Measurements from ENCODE around the gene ATXN7.

Gene ATXN7

GRCh38 chr3:63877737-63878393, 14.2 kb downstream of the ATXN7 start:
- H3K9ac ChIP-seq (ENCODE audit: low read depth in 1 of 2, low read length in 2 of 2), result no peak overlapping the region
- H3K4me3 ChIP-seq (ENCODE audit: low read depth in 1 of 2, low read length in 2 of 2), result no peak overlapping the region

GRCh38 chr3:63878394-63879060, 14.9 kb downstream of the ATXN7 start:
- no peaks in the 10 kb centered on the region for H3K4me1 ChIP-seq (ENCODE audit: control insufficient read depth in 1 of 2, insufficient read depth in 2 of 2, low read length in 2 of 2)
- H3K9ac ChIP-seq (ENCODE audit: low read depth in 1 of 2, low read length in 2 of 2), result no peak overlapping the region
- H3K36me3 ChIP-seq (ENCODE audit: control insufficient read depth in 1 of 2, insufficient read depth in 2 of 2, low read length in 2 of 2), result no peaks in the 10 kb centered on the region
- H3K4me3 ChIP-seq (ENCODE audit: low read depth in 1 of 2, low read length in 2 of 2), result no peak overlapping the region
- H3K27me3 ChIP-seq (ENCODE audit: control insufficient read depth in 1 of 2, insufficient read depth in 2 of 2, low read length in 2 of 2), result no peaks in the 10 kb centered on the region
- H3K9me3 ChIP-seq (ENCODE audit: control insufficient read depth in 1 of 2, low read length in 2 of 2), result no peaks in the 10 kb centered on the region
- no peak overlapping the region for H3K27ac ChIP-seq (ENCODE audit: low read depth, low read length)

More at GRCh38 chr3:63877737-63878393, 14.2 kb downstream of the ATXN7 start:
- H3K27me3 ChIP-seq (ENCODE audit: control insufficient read depth in 1 of 2, insufficient read depth in 2 of 2, low read length in 2 of 2), result no peaks in the 10 kb centered on the region
- no peak overlapping the region for H3K27ac ChIP-seq (ENCODE audit: low read depth, low read length)
- no peaks in the 10 kb centered on the region for H3K36me3 ChIP-seq (ENCODE audit: control insufficient read depth in 1 of 2, insufficient read depth in 2 of 2, low read length in 2 of 2)
- H3K4me1 ChIP-seq (ENCODE audit: control insufficient read depth in 1 of 2, insufficient read depth in 2 of 2, low read length in 2 of 2), result no peaks in the 10 kb centered on the region
- H3K9me3 ChIP-seq (ENCODE audit: control insufficient read depth in 1 of 2, low read length in 2 of 2), result no peaks in the 10 kb centered on the region

DNA sequence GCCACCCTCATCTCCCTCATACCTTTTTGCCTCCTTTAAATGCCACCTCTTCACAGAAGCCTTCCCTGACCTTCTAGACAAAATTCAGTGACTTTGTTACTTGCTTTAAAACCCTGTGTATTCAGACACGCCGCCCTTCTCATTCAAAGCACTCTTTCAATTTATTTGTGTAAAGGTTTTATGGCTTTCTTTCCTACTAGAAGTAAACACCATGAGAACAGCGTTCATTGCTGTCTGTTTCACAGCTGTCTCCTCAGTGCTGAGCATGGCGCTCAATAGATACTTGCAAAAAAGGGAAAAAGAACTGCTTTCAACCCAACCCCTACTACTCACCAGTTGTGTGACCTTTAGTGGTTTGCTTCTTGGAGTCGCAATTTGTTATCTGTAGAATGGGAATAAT, 17.0 kb downstream of the ATXN7 start:
- H3K9me3 ChIP-seq (ENCODE audit: control insufficient read depth in 1 of 2, low read length in 2 of 2), result no peaks in the 10 kb centered on the region
- no peaks in the 10 kb centered on the region for H3K4me1 ChIP-seq (ENCODE audit: control insufficient read depth in 1 of 2, insufficient read depth in 2 of 2, low read length in 2 of 2)
- no peaks in the 10 kb centered on the region for H3K36me3 ChIP-seq (ENCODE audit: control insufficient read depth in 1 of 2, insufficient read depth in 2 of 2, low read length in 2 of 2)
- no peak overlapping the region for H3K4me3 ChIP-seq (ENCODE audit: low read depth in 1 of 2, low read length in 2 of 2)
- H3K9ac ChIP-seq (ENCODE audit: low read depth in 1 of 2, low read length in 2 of 2), result no peak overlapping the region
- H3K27me3 ChIP-seq (ENCODE audit: control insufficient read depth in 1 of 2, insufficient read depth in 2 of 2, low read length in 2 of 2), result no peaks in the 10 kb centered on the region
- no peak overlapping the region for H3K27ac ChIP-seq (ENCODE audit: low read depth, low read length)

DNA sequence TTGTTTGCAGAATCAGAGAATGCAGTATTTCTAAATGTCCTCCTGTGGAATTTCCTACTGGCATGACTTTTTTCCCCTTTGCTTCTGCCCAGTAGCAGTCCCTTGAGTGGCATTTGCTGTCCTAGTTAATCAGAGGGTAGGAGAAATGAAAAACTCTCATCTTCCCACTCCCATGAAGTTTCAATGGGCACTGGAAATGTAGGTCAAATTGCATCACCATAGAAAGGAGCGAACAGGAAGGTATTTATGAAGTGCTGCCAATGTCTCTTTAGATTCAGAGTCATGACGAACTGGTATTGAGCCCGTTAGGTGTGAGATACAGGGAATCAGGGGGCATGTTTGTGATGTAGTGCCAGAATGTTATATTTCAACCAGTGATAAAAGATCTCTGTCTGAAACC, 23.2 kb downstream of the ATXN7 start:
- H3K4me3 ChIP-seq (ENCODE audit: low read depth in 1 of 2, low read length in 2 of 2), result no peak overlapping the region
- H3K9ac ChIP-seq (ENCODE audit: low read depth in 1 of 2, low read length in 2 of 2), result no peak overlapping the region
- H3K4me1 ChIP-seq (ENCODE audit: control insufficient read depth in 1 of 2, insufficient read depth in 2 of 2, low read length in 2 of 2), result no peaks in the 10 kb centered on the region
- no peak overlapping the region for H3K27ac ChIP-seq (ENCODE audit: low read depth, low read length)
- H3K36me3 ChIP-seq (ENCODE audit: control insufficient read depth in 1 of 2, insufficient read depth in 2 of 2, low read length in 2 of 2), result no peaks in the 10 kb centered on the region
- no peaks in the 10 kb centered on the region for H3K9me3 ChIP-seq (ENCODE audit: control insufficient read depth in 1 of 2, low read length in 2 of 2)
- no peaks in the 10 kb centered on the region for H3K27me3 ChIP-seq (ENCODE audit: control insufficient read depth in 1 of 2, insufficient read depth in 2 of 2, low read length in 2 of 2)

DNA sequence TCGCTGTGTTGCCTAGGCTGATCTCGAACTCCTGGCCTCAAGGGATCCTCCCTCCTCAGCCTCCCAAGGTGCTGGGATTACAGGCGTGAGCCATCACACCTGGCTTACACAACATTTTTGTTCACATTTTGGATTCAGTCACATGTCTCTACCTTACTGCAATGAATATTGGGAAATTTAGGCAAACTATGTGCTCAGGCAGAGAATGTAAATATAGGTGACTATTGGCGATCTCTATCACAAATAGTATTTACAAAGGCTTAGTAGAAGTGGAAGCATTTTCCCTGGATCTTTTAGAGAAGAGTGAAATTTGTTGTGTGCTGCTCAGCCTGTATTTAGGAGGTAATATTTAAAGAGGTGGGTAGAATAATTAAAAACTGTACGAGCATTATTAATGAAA, 27.9 kb downstream of the ATXN7 start:
- no peak overlapping the region for H3K27ac ChIP-seq (ENCODE audit: low read depth, low read length)
- peaks cover 0 to 3% of the 10 kb centered on the region in 2 donors for H3K4me1 ChIP-seq (ENCODE audit: control insufficient read depth in 1 of 2, insufficient read depth in 2 of 2, low read length in 2 of 2)
- no peaks in the 10 kb centered on the region for H3K9me3 ChIP-seq (ENCODE audit: control insufficient read depth in 1 of 2, low read length in 2 of 2)
- H3K9ac ChIP-seq (ENCODE audit: low read depth in 1 of 2, low read length in 2 of 2), result no peak overlapping the region
- H3K4me3 ChIP-seq (ENCODE audit: low read depth in 1 of 2, low read length in 2 of 2), result no peak overlapping the region
- no peaks in the 10 kb centered on the region for H3K27me3 ChIP-seq (ENCODE audit: control insufficient read depth in 1 of 2, insufficient read depth in 2 of 2, low read length in 2 of 2)
- no peaks in the 10 kb centered on the region for H3K36me3 ChIP-seq (ENCODE audit: control insufficient read depth in 1 of 2, insufficient read depth in 2 of 2, low read length in 2 of 2)

GRCh38 chr3:63892773-63893352, 29.2 kb downstream of the ATXN7 start:
- Histone ChIP-seq H3K4me3 (ENCODE audit: low read depth in 1 of 2, low read length in 2 of 2) (no peak overlapping the region), H3K36me3 (ENCODE audit: control insufficient read depth in 1 of 2, insufficient read depth in 2 of 2, low read length in 2 of 2) (no peaks in the 10 kb centered on the region), H3K4me1 (ENCODE audit: control insufficient read depth in 1 of 2, insufficient read depth in 2 of 2, low read length in 2 of 2) (peaks cover 0 to 3% of the 10 kb centered on the region in 2 donors), H3K27me3 (ENCODE audit: control insufficient read depth in 1 of 2, insufficient read depth in 2 of 2, low read length in 2 of 2) (no peaks in the 10 kb centered on the region), H3K27ac (ENCODE audit: low read depth, low read length) (no peak overlapping the region), H3K9ac (ENCODE audit: low read depth in 1 of 2, low read length in 2 of 2) (no peak overlapping the region), H3K9me3 (ENCODE audit: control insufficient read depth in 1 of 2, low read length in 2 of 2) (no peaks in the 10 kb centered on the region)

DNA sequence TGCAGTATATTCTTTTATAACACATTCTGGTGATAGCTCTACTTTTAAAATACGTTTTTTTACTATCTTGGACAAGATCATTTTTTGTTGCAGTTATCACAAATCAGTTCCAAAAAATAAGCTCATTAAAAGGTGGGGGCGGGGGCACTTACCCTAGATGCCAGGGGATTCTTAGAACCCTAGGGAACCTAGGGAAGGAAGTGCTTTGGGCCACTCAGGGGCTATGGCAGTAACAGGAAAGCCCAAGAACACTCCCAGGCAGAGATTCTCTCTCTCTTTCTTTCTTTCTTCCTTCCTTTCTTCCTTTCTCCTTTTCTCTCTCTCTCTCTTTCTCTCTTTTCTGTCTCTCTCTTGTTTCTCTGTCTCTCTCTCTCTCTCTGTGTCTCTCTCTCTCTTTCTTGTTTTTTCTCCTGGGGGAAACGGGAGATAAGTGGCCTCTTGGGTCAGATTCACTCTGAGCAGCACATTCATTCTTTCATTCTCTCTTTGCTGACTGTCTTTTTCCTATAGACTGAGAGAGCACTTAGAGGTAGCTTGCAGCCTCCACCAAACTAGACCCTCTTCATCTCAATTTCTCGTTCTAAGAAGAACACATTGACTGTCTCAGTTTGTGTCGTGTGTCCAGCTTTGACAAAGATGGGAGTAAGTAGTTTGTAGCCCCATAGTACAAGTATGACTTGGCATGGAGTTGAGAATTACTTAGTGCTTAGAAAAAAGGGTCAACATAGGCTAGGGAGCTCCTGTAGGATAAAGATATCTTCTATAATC, 31.9 kb downstream of the ATXN7 start:
- Histone ChIP-seq H3K9me3 (ENCODE audit: control insufficient read depth in 1 of 2, low read length in 2 of 2) (no peaks in the 10 kb centered on the region), H3K36me3 (ENCODE audit: control insufficient read depth in 1 of 2, insufficient read depth in 2 of 2, low read length in 2 of 2) (peaks cover 4 to 7% of the 10 kb centered on the region in 2 donors), H3K27ac (ENCODE audit: low read depth, low read length) (no peak overlapping the region), H3K9ac (ENCODE audit: low read depth in 1 of 2, low read length in 2 of 2) (no peak overlapping the region), H3K4me3 (ENCODE audit: low read depth in 1 of 2, low read length in 2 of 2) (no peak overlapping the region), H3K4me1 (ENCODE audit: control insufficient read depth in 1 of 2, insufficient read depth in 2 of 2, low read length in 2 of 2) (peaks cover 0 to 3% of the 10 kb centered on the region in 2 donors), H3K27me3 (ENCODE audit: control insufficient read depth in 1 of 2, insufficient read depth in 2 of 2, low read length in 2 of 2) (no peaks in the 10 kb centered on the region)

DNA sequence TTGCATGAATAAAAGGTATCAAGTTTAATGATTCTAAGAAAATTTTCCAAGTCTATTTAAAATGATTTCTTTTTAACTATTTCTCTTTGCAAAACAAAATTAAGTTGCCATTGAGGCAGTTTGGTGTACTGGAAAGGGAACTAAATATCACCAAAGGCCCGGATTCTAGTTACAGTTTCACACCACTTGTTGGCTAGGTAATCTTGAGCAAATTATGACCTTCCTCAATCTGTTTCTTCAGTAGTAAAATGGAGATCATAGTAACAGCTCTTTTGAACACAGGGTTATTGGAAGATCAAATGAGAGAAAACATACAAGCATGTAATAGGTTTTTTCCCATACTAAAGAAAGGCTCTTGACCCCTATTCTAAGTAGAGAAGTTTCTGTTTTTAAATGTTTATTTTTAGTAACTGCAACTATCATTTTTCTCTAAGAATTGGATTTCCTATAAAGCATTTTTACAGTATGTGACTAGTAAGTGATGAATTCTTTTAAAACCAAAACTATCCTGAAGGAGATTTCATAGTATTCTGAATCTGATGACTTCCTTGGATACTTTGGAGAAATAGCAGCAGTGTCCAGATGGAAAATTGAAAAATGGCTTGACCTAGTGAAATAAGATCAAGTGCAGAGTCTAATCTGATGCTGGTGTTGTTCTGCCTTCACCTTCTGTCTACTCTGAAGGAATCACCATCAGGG, 32.8 kb downstream of the ATXN7 start:
- no peaks in the 10 kb centered on the region for H3K9me3 ChIP-seq (ENCODE audit: control insufficient read depth in 1 of 2, low read length in 2 of 2)
- H3K36me3 ChIP-seq (ENCODE audit: control insufficient read depth in 1 of 2, insufficient read depth in 2 of 2, low read length in 2 of 2), result peaks cover 5 to 12% of the 10 kb centered on the region in 2 donors
- H3K4me3 ChIP-seq (ENCODE audit: low read depth in 1 of 2, low read length in 2 of 2), result no peak overlapping the region
- H3K4me1 ChIP-seq (ENCODE audit: control insufficient read depth in 1 of 2, insufficient read depth in 2 of 2, low read length in 2 of 2), result peaks cover 0 to 3% of the 10 kb centered on the region in 2 donors
- H3K27me3 ChIP-seq (ENCODE audit: control insufficient read depth in 1 of 2, insufficient read depth in 2 of 2, low read length in 2 of 2), result no peaks in the 10 kb centered on the region
- no peak overlapping the region for H3K9ac ChIP-seq (ENCODE audit: low read depth in 1 of 2, low read length in 2 of 2)
- no peak overlapping the region for H3K27ac ChIP-seq (ENCODE audit: low read depth, low read length)

DNA sequence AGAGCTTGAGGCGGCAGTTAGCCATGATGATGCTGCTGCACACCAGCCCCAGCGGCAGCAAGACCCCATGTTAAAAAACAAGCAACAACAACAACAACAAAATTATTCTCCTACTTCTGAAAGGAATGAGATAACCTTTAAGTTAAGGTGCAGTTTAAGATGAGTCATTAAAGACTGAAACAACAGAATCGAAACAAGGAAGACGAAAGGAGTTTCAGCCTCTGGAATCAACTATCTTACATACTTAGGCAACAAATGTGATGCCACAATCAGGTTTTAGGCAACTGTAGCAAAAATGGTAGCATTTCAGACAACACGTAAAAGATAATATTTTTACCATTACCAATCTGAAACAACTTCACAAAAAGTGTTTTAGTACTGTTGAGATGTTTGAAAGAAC, 36.3 kb downstream of the ATXN7 start:
- H3K4me3 ChIP-seq (ENCODE audit: low read depth in 1 of 2, low read length in 2 of 2), result no peak overlapping the region
- no peaks in the 10 kb centered on the region for H3K27me3 ChIP-seq (ENCODE audit: control insufficient read depth in 1 of 2, insufficient read depth in 2 of 2, low read length in 2 of 2)
- H3K4me1 ChIP-seq (ENCODE audit: control insufficient read depth in 1 of 2, insufficient read depth in 2 of 2, low read length in 2 of 2), result peaks cover 0 to 3% of the 10 kb centered on the region in 2 donors
- H3K9ac ChIP-seq (ENCODE audit: low read depth in 1 of 2, low read length in 2 of 2), result no peak overlapping the region
- peaks cover 5 to 13% of the 10 kb centered on the region in 2 donors for H3K36me3 ChIP-seq (ENCODE audit: control insufficient read depth in 1 of 2, insufficient read depth in 2 of 2, low read length in 2 of 2)
- no peaks in the 10 kb centered on the region for H3K9me3 ChIP-seq (ENCODE audit: control insufficient read depth in 1 of 2, low read length in 2 of 2)
- no peak overlapping the region for H3K27ac ChIP-seq (ENCODE audit: low read depth, low read length)
